HCT116 (cell line): ENCODE measurements around the gene TTC23.

Experiments used
- POLR2A ChIP-seq: IDR thresholded peaks from 2 replicates; pipeline ENCODE4 v1.7.0; 2011; ENCODE audit warnings: borderline replicate concordance; ENCODE audit not compliant: insufficient read depth, insufficient read length; ENCODE audit errors: extremely low read depth
- TF ChIP-seq, protein P1 (sequence below), 3 experiments: fragments of 200-600 bp in 1 of 3; sonication (generic) in 1 of 3; IDR thresholded peaks in 2 of 3; conservative IDR thresholded peaks in 1 of 3; 2 replicates each; pipeline ENCODE4 v1.5.1; 2012 to 2017; ENCODE audit warnings: low read depth in 2 of 3, low read length in 2 of 3, antibody characterized with exemption in 1 of 3, borderline replicate concordance in 1 of 3, control low read depth in 1 of 3, mild to moderate bottlenecking in 1 of 3, mixed read lengths in 1 of 3, mixed run types in 1 of 3, moderate library complexity in 1 of 3; ENCODE audit not compliant: insufficient read depth in 1 of 3

DNA sequence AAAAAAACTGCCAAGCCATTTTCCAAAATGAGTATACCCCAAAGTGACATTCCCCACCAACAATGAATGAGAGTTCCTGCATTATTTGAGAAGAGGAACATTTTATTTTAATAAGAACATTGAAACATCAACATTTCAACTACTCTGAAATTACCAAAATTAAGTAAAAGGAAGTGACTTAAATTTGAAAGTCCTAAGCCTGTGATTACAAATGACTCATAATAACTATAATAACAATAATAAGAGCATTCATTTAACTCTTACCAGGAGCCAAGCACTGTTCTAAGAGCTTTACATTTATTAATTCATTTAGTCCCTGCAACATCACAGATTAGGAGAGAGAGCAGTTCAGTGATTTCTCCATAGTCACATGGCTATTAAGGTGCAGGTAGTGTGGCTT lies 34.3 kb upstream of the TTC23 start:
- TF ChIP-seq, protein P1, sequence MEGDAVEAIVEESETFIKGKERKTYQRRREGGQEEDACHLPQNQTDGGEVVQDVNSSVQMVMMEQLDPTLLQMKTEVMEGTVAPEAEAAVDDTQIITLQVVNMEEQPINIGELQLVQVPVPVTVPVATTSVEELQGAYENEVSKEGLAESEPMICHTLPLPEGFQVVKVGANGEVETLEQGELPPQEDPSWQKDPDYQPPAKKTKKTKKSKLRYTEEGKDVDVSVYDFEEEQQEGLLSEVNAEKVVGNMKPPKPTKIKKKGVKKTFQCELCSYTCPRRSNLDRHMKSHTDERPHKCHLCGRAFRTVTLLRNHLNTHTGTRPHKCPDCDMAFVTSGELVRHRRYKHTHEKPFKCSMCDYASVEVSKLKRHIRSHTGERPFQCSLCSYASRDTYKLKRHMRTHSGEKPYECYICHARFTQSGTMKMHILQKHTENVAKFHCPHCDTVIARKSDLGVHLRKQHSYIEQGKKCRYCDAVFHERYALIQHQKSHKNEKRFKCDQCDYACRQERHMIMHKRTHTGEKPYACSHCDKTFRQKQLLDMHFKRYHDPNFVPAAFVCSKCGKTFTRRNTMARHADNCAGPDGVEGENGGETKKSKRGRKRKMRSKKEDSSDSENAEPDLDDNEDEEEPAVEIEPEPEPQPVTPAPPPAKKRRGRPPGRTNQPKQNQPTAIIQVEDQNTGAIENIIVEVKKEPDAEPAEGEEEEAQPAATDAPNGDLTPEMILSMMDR (IDR thresholded peaks at IDR 0.05 in 2 of 3, conservative IDR thresholded peaks at IDR 0.05 in 1 of 3; ENCODE audit: borderline replicate concordance in 1 of 3, insufficient read depth in 1 of 3, low read depth in 2 of 3, low read length in 2 of 3): no peak
- no peak for TF ChIP-seq POLR2A
